Mononuclear cell (primary cell): ENCODE measurements around the gene CNNM1. TPM values are rescaled to one million over a fixed set of nuclear protein-coding genes. Genes with fewer than 3 reads are reported as not detected.

ENCODE experiments used
- H3K27me3 ChIP-seq: 2 replicates; pipeline ENCODE4 v1.6.0; 2011; ENCODE audit warnings: low read length, control low read depth; ENCODE audit not compliant: insufficient read depth
- H3K4me1 ChIP-seq: 2 replicates; pipeline ENCODE4 v1.5.1; 2011; ENCODE audit warnings: mild to moderate bottlenecking, low read length, control low read depth; ENCODE audit not compliant: insufficient read depth
- H3K4me3 ChIP-seq: 2 replicates; pipeline ENCODE4 v1.5.1; 2011; ENCODE audit warnings: mild to moderate bottlenecking, low read length, moderate library complexity
- H3K9me3 ChIP-seq: 2 replicates; pipeline ENCODE4 v1.5.1; 2011; ENCODE audit warnings: low read depth, mild to moderate bottlenecking, control low read depth, low read length
- total RNA-seq: library from RNA; depleted of rRNA; stranded (reverse); fragments of >200 nt; gene quantifications from one replicate; pipeline ENCODE4 v1.2.3, GENCODE V29; 2012

CNNM1 gene
- total RNA-seq, 1 donor: 0.21 TPM

DNA sequence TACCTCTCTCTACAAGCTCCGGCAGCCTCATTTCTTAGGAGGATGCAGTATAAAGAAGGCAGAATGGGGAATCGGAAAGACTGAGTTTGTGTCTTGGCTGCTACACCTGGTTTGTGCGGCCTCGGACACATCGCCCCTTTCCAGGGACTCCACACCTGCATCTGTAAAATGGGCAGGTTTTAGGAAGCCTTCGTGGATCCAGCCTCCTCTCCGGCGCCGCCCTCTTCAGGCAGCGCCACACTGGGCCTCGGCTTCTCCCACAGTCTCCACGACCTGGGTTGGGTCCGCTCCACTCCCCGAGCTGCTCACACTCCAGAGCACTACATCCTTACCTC, 100.9 kb downstream of the CNNM1 start:
- no peaks in the 10 kb centered on the region for H3K27me3 ChIP-seq

DNA sequence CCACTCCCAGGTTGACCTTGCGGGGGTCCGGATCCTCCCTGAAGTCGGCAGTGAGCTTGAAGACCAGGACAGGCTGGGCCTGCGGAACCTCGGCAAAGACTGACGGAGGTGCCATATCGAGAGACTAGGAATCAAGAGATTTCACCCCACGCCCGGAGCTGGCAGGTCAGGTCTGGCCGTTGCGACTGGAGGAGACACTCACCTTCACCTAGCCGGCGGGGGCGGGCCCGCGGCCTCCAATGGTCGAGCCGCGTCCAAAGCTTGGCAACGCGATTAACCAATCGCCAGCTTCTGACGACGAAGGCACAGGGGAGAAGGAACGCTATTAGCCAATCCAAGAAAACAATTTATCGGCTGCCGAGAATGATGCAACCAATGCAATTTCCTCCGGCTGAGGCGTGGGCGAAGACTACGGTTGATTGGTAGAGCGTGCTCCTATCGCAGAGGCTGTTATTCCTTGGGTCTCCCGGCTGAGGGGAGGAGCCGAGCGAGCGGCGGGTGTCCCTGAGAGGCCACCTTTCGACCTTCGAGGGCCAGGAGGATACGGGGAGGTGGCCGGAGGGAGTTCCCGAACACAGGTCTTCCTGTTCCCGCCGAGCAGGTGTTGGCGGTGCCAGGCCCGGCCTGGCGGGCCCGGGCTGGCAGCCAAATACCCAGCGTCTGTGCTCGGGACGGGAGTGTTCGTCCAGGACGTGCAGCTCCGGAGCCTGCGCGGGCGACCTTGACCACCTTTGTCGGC, 101.5 kb downstream of the CNNM1 start, which contains the start of gene GOT1:
TSS of gene GOT1 (minus strand) at position 174 of the 739 bp plus-strand sequence. CDS start at position 115, 59 bp downstream.
- Histone ChIP-seq H3K4me1 (peaks cover 12% of the 10 kb centered on the region), H3K27me3 (no peaks in the 10 kb centered on the region), H3K9me3 (no peaks in the 10 kb centered on the region), H3K4me3 (peak within 1 kb of the TSS; percentile 76)

More for the DNA sequence above, 100.9 kb downstream of the CNNM1 start:
- H3K4me3 ChIP-seq: peak overlapping the region; percentile 76
- H3K4me1 ChIP-seq: peaks cover 12% of the 10 kb centered on the region
- H3K9me3 ChIP-seq: no peaks in the 10 kb centered on the region

DNA sequence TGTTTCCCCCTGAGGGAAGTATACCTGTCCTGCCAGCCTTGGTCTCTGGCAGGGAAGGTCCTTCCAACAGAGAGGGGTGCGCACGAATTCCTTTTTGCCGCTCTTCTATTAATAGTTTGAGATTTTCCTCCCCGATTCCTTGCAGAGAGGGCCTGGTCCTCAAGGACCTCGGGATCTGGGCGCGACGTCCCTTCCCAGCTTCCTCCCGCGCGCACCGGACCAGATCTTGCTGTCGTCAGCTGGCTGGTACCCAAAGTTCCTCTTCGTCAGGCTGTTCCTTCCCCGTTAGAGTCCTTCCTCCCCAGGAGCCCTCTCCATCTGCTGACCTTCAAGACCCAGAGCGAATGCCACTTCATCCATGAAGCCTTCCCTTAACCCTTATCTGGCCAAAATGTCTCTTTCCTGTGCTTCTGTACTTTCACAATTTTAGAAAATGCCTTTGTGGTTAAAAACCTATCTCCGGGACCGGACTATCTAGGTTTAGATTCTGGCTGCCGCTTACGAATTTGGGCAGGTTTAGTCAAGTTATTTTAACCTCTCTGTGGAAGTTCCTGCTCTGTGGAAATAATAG, 102.1 kb downstream of the CNNM1 start:
- Histone ChIP-seq H3K4me1 (peaks cover 12% of the 10 kb centered on the region), H3K27me3 (no peaks in the 10 kb centered on the region), H3K9me3 (no peaks in the 10 kb centered on the region), H3K4me3 (peak overlapping the region; percentile 76)

DNA sequence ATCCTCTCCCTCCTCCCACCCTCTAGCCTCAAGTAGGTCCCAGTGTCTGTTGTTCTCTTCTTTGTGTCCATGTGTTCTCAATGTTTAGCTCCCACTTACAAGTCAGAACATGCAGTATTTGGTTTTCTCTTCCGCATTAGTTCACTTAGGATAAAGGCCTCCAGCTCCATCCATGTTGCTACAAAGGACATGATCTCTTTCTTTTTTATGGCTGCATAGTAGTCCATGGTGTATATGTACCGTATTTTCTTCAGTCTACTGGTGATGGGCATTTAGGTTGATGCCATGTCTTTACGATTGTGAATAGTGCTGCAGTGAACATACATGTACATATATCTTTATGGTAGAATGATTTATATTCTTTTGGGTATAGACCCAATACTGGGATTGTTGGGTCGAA, 102.9 kb downstream of the CNNM1 start:
- H3K9me3 ChIP-seq: no peaks in the 10 kb centered on the region
- peaks cover 12% of the 10 kb centered on the region for H3K4me1 ChIP-seq
- no peaks in the 10 kb centered on the region for H3K27me3 ChIP-seq
- H3K4me3 ChIP-seq: no peak overlapping the region

DNA sequence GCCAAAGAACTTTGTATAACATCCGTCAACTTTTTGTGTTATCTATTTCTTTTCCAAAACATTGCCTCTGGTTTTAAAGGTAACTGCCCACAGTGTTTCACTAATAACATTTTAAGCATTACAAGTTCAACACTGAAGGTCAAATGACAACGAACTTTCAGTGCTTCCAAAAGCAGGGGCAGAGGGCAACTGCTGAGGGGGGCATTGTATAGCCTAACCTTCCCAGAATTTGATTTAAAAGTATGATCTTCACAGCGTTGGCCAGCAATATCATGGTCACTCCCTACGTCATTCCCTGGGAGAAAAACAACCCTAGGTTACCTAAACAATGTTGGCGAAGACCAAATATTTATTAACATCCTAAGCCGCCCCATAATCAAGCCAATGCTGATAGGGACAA, 103.7 kb downstream of the CNNM1 start:
- H3K4me1 ChIP-seq: peaks cover 12% of the 10 kb centered on the region
- no peak overlapping the region for H3K4me3 ChIP-seq
- H3K27me3 ChIP-seq: no peaks in the 10 kb centered on the region
- no peaks in the 10 kb centered on the region for H3K9me3 ChIP-seq

DNA sequence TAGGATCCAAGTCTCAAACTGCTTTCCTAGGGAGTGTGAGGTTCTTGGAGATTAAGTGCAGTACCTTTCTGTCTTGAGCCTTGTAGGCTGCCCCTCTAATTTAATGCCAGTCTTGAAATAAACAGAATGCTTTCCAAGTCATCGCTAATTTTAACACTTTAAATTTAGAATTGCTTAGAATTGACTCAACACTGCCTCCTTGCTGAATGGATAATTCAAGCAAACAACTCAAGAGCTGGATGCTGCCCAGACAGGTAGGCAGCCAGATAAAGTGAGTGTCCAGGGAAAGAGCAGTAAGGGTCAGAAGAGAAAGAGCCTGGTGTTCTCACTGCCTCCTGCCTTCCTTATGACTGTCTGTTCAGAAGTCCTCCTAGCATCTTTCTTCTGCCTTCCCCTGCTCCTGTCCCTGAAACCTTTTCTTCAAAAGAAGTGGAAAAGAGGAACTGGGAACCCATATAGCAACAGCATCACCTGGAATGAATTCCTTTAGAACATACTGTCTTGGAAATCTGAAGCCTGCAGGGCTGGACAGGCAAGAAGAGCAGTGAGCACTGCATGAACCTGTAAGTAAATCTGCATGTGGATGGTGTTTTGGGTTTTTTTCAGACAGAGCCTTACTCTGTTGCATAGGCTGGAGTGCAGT, 104.3 kb downstream of the CNNM1 start:
- H3K4me3 ChIP-seq: no peak overlapping the region
- no peaks in the 10 kb centered on the region for H3K27me3 ChIP-seq
- no peaks in the 10 kb centered on the region for H3K9me3 ChIP-seq
- peaks cover 12% of the 10 kb centered on the region for H3K4me1 ChIP-seq

DNA sequence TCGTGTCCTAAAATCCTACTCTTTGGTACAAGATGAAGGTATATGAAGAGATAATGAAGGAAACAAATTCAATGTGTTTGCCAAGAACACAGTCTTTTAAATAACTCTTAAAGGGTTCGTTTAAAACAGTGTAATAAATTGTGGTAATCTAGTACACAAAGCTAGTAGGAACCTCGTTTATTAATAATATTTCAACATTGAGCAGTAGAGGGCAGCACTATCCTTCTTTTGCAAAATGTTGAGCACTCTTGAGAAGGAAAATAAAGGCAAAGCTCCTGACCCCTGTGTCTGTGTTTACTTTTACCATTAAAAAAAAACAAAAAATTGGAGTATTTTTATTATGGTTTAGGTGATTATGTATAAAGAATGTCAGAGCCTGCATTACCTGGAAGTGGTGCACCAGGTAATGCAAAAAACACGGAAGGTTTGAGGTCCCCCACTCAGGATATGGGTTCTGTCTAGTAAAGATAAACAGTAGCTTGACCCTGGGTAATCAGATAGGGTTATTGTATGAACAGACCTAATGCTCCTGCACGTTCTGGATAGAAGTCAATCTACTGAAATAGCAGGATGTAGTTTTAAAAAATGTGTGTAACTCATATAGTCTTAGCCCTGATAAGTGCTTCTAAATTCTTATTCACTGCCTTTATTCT, 107.0 kb downstream of the CNNM1 start:
- Histone ChIP-seq H3K27me3 (no peaks in the 10 kb centered on the region), H3K4me1 (peaks cover 4% of the 10 kb centered on the region), H3K9me3 (no peaks in the 10 kb centered on the region), H3K4me3 (no peak overlapping the region)

DNA sequence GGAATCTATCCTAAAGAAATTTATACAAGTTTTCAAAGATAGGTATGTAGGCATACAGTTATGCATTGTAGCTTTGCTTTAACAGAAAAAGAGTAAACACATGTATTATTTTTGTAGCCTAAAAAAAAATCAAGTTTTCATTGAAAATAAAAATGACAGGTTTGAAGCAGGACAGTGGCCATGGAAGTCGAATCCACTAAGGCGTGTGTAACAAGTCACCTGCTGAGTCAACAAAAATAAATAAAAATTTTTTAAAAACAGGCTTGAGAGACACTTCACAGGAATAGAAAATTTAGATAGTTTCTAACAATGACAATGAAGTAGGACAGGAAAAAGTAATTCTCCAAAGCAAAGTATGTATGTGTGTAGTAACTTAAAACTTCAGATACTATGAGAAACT, 109.7 kb downstream of the CNNM1 start:
- H3K27me3 ChIP-seq: no peaks in the 10 kb centered on the region
- H3K4me1 ChIP-seq: no peaks in the 10 kb centered on the region
- no peaks in the 10 kb centered on the region for H3K9me3 ChIP-seq
- H3K4me3 ChIP-seq: no peak overlapping the region

DNA sequence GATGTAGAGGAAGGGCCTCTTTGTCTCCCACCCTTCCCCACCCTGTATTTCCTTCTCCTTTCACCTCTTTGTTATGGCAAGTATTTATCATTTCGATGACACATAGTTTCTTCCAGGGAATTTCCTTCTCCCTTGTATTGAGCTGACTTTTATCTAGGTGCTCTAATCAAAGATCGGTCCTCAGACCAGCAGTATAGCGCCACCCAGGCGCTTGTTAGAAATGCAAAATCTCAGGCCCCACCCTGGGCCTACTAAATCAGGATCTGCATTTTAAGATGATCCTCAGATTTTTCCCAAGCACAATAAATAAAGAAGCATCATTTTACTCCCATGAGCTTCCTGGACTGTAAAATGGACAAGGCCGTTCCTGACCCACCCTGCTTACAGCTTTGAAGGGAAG, 113.2 kb downstream of the CNNM1 start:
- Histone ChIP-seq H3K4me1 (no peaks in the 10 kb centered on the region), H3K4me3 (no peak overlapping the region), H3K27me3 (no peaks in the 10 kb centered on the region), H3K9me3 (no peaks in the 10 kb centered on the region)

DNA sequence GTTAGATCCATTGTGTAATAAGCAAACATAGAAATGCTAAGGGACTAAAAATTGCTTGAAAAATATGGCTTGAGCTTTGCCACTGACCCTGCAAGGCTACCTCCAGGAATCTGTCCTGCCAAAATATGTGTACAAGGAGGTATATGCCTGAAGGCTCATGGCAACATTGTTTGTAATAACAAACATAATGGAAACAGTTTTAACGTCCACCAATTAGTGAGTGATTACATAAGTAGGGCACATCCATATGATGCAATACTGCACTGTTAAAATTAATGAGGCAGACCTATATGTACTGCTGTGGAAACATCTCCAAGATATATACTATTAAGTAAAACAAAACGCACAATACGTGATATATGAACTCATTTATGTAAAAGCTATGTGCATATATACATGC, 114.3 kb downstream of the CNNM1 start:
- Histone ChIP-seq H3K4me1 (no peaks in the 10 kb centered on the region), H3K4me3 (no peak overlapping the region), H3K9me3 (no peaks in the 10 kb centered on the region), H3K27me3 (no peaks in the 10 kb centered on the region)

Other genes with a start within 250 kb of the CNNM1 start
- gene HPSE2, start 93.5 kb upstream of the CNNM1 start, total RNA-seq: not detected
- gene GOT1, start 101.3 kb downstream of the CNNM1 start, total RNA-seq: 2.5 TPM
- not detected for gene NKX2-3, start 203.6 kb downstream of the CNNM1 start, total RNA-seq